Astrocyte (in vitro differentiated cells and primary cell): ENCODE measurements around the gene MIB2. TPM values are rescaled to one million over a fixed set of nuclear protein-coding genes. Genes with fewer than 3 reads are reported as not detected.

Source experiments
- DNase-seq: peaks from one replicate; pipeline ENCODE4 v3.0.0-alpha.2; 2010; ENCODE audit warnings: low read depth
- FAIRE-seq: peaks from 2 replicates; lab custom pipeline; 2011; peaks lifted over from hg19 to GRCh38; lab: Jason Lieb, UNC
- H2AFZ ChIP-seq: 2 replicates; pipeline ENCODE4 v1.6.0; 2012; ENCODE audit warnings: low read depth, low read length, inconsistent platforms
- H3K27ac ChIP-seq: 2 replicates; pipeline ENCODE4 v1.5.1; 2011; ENCODE audit warnings: low read depth, low read length, inconsistent platforms
- H3K27me3 ChIP-seq: 2 replicates; pipeline ENCODE4 v1.6.0; 2011; ENCODE audit warnings: low read length, inconsistent platforms; ENCODE audit not compliant: insufficient read depth
- H3K36me3 ChIP-seq: 2 replicates; pipeline ENCODE4 v1.5.1; 2011; ENCODE audit warnings: low read length, inconsistent platforms; ENCODE audit not compliant: insufficient read depth
- H3K4me1 ChIP-seq: 2 replicates; pipeline ENCODE4 v1.5.1; 2011; ENCODE audit warnings: low read length, inconsistent platforms; ENCODE audit not compliant: insufficient read depth
- H3K4me2 ChIP-seq: 2 replicates; pipeline ENCODE4 v1.6.0; 2012; ENCODE audit warnings: low read length, inconsistent platforms
- H3K4me3 ChIP-seq: 2 replicates; pipeline ENCODE4 v1.5.1; 2011; ENCODE audit warnings: low read depth, mild to moderate bottlenecking, low read length, inconsistent platforms; ENCODE audit not compliant: insufficient read depth
- H3K79me2 ChIP-seq: 2 replicates; pipeline ENCODE4 v1.6.0; 2012; ENCODE audit warnings: mild to moderate bottlenecking, low read length, inconsistent platforms; ENCODE audit not compliant: insufficient read depth
- H3K9ac ChIP-seq: 2 replicates; pipeline ENCODE4 v1.6.0; 2012; ENCODE audit warnings: mild to moderate bottlenecking, low read length, inconsistent platforms
- H3K9me3 ChIP-seq: 2 replicates; pipeline ENCODE4 v1.5.1; 2012; ENCODE audit warnings: low read depth, mild to moderate bottlenecking, low read length, inconsistent platforms; ENCODE audit not compliant: insufficient read depth
- H4K20me1 ChIP-seq: 2 replicates; pipeline ENCODE4 v1.6.0; 2012; ENCODE audit warnings: low read length, inconsistent platforms; ENCODE audit not compliant: insufficient read depth
- H3K27ac Mint-ChIP-seq: one replicate; pipeline ENCODE4 v1.8.0; 2021; ENCODE audit warnings: mild to moderate bottlenecking, mixed read lengths; ENCODE audit not compliant: unreplicated experiment
- H3K27me3 Mint-ChIP-seq: one replicate; pipeline ENCODE4 v1.8.0; 2021; ENCODE audit warnings: low read depth, mixed read lengths; ENCODE audit not compliant: unreplicated experiment
- H3K36me3 Mint-ChIP-seq: one replicate; pipeline ENCODE4 v1.8.0; 2021; ENCODE audit warnings: low read depth, mixed read lengths; ENCODE audit not compliant: unreplicated experiment
- H3K4me1 Mint-ChIP-seq: one replicate; pipeline ENCODE4 v1.8.0; 2021; ENCODE audit warnings: low read depth, mixed read lengths; ENCODE audit not compliant: unreplicated experiment
- H3K4me3 Mint-ChIP-seq: one replicate; pipeline ENCODE4 v1.8.0; 2021; ENCODE audit warnings: mild to moderate bottlenecking, moderate library complexity, mixed read lengths; ENCODE audit not compliant: unreplicated experiment
- H3K9me3 Mint-ChIP-seq: one replicate; pipeline ENCODE4 v1.8.0; 2021; ENCODE audit warnings: mild to moderate bottlenecking, mixed read lengths; ENCODE audit not compliant: unreplicated experiment
- EZH2 ChIP-seq: IDR thresholded peaks from 2 replicates; pipeline ENCODE4 v1.6.1; 2012; ENCODE audit warnings: mild to moderate bottlenecking, low read length, inconsistent platforms; ENCODE audit not compliant: insufficient read depth
- total RNA-seq: library from RNA; stranded (reverse); gene quantifications from 2 replicates; pipeline ENCODE4 v1.2.1, GENCODE V29; 2021
- TF ChIP-seq, protein P1 (sequence below): IDR thresholded peaks from 2 replicates; pipeline ENCODE4 v1.5.1; 2011; ENCODE audit warnings: low read depth, mild to moderate bottlenecking, inconsistent platforms, low read length, moderate library complexity; ENCODE audit not compliant: insufficient read depth

Gene MIB2
- total RNA-seq, 1 donor from 2014 or later = 80.1 TPM

DNA sequence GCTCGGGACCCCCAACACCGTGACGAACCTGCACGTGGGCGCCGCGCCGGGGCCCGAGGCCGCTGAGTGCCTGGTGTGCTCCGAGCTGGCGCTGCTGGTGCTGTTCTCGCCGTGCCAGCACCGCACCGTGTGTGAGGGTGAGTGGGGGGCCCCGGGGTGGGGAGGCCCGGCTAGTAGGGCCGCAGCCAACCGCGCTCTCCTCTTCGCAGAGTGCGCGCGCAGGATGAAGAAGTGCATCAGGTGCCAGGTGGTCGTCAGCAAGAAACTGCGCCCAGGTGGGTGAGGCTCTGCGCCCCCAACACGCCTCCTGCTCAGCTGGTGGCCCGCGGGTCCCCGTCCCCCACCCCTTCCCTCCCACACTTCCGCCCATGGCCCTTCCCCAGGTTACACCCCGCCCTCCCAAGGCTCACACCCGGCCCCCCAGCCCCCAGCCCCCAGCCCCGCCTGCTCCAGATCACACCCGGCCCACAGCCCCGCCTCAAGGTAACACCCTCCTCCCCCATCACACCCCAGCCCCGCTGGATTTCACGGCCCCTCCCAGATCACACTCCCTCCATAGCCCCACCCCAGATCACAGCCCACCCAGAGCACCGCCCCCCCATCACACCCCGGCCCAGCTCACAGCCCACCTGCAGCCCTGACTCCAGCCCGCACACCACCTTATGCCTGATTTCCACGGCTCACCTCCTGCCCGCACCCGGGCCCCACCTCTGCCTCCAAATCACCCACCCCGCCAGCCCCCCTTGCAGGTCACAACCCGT lies 14.3 kb downstream of the MIB2 start:
- H3K4me1 Mint-ChIP-seq = no peaks in the 10 kb centered on the region
- no peaks in the 10 kb centered on the region for H3K36me3 Mint-ChIP-seq
- Histone ChIP-seq H3K4me1 (no peaks in the 10 kb centered on the region), H3K4me2 (no peak overlapping the region), H3K36me3 (no peaks in the 10 kb centered on the region), H2AFZ (no peak overlapping the region), H3K4me3 (no peak overlapping the region), H3K27ac (no peak overlapping the region), H3K9me3 (no peaks in the 10 kb centered on the region), H4K20me1 (peaks cover 1% of the 10 kb centered on the region), H3K79me2 (no peaks in the 10 kb centered on the region), H3K9ac (no peak overlapping the region), H3K27me3 (peaks cover 3% of the 10 kb centered on the region)
- no peak for FAIRE-seq
- no peaks in the 10 kb centered on the region for H3K9me3 Mint-ChIP-seq
- TF ChIP-seq EZH2 = no peak
- TF ChIP-seq, protein P1, sequence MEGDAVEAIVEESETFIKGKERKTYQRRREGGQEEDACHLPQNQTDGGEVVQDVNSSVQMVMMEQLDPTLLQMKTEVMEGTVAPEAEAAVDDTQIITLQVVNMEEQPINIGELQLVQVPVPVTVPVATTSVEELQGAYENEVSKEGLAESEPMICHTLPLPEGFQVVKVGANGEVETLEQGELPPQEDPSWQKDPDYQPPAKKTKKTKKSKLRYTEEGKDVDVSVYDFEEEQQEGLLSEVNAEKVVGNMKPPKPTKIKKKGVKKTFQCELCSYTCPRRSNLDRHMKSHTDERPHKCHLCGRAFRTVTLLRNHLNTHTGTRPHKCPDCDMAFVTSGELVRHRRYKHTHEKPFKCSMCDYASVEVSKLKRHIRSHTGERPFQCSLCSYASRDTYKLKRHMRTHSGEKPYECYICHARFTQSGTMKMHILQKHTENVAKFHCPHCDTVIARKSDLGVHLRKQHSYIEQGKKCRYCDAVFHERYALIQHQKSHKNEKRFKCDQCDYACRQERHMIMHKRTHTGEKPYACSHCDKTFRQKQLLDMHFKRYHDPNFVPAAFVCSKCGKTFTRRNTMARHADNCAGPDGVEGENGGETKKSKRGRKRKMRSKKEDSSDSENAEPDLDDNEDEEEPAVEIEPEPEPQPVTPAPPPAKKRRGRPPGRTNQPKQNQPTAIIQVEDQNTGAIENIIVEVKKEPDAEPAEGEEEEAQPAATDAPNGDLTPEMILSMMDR = no peak
- DNase-seq = no peak
- no peak overlapping the region for H3K27ac Mint-ChIP-seq
- H3K4me3 Mint-ChIP-seq = no peak overlapping the region
- H3K27me3 Mint-ChIP-seq = no peaks in the 10 kb centered on the region

DNA sequence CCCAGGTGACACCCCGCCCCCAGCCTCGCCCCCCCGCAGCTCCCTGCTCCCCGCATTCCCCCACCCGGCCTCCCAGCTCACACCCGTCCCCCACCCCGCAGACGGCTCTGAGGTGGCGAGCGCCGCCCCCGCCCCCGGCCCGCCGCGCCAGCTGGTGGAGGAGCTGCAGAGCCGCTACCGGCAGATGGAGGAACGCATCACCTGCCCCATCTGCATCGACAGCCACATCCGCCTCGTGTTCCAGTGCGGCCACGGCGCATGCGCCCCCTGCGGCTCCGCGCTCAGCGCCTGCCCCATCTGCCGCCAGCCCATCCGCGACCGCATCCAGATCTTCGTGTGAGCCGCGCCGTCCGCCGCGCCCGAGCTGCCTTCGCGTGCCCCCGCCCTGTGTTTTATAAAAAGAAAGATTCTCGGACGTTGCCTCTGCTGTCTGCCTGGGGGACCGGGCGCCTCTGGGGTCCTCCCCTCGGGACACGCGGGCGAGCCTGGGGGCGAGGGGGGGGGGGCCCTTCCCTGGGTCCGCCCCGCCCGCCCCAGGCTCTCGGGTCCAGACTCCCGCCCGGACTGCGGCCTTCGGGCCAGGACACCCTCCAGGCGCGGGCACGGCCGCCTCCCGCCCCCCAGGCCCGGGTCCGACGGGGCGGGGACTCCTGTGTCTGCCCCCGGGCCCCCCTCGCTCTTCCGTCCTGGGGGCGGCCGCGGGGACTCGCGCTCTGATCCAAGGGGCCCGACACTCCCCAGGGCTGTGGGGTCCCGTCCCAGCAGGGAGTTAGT lies 15.1 kb downstream of the MIB2 start:
- no peak overlapping the region for H3K9ac ChIP-seq
- Mint-ChIP-seq H3K9me3 (no peaks in the 10 kb centered on the region), H3K27ac (no peak overlapping the region), H3K27me3 (no peaks in the 10 kb centered on the region), H3K4me3 (no peak overlapping the region), H3K4me1 (no peaks in the 10 kb centered on the region), H3K36me3 (no peaks in the 10 kb centered on the region)
- no peaks in the 10 kb centered on the region for H3K4me1 ChIP-seq
- peaks cover 3% of the 10 kb centered on the region for H3K27me3 ChIP-seq
- H3K9me3 ChIP-seq = no peaks in the 10 kb centered on the region
- no peak overlapping the region for H3K27ac ChIP-seq
- FAIRE-seq (no peak), DNase-seq (peak; percentile 38)
- H3K79me2 ChIP-seq = no peaks in the 10 kb centered on the region
- H3K36me3 ChIP-seq = no peaks in the 10 kb centered on the region
- H2AFZ ChIP-seq = no peak overlapping the region
- no peaks in the 10 kb centered on the region for H4K20me1 ChIP-seq
- H3K4me3 ChIP-seq = no peak overlapping the region
- TF ChIP-seq, protein P1 = no peak
- TF ChIP-seq EZH2 = peak; percentile 59
- H3K4me2 ChIP-seq = peak overlapping the region; percentile 11
